Cardiac muscle cell (in vitro differentiated cells and primary cell): ENCODE data around the gene SCUBE1. TPM values are rescaled to one million over a fixed set of nuclear protein-coding genes. Genes with fewer than 3 reads are reported as not detected.
A peak's percentile ranks its signal among the peaks of the same experiment; 100 is the strongest.

Experiments
- DNase-seq, 2 donors: peaks; one replicate each; pipeline versions ENCODE4 v3.0.0 to v3.0.0-alpha.2; 2010 to 2017; ENCODE audit warnings: low read depth in 1 of 2, low spot score in 1 of 2
- H3K27ac ChIP-seq: fragments of 200-600 bp; sonication (generic); 2 replicates; pipeline ENCODE4 v1.5.1; 2016
- H3K27me3 ChIP-seq: fragments of 200-600 bp; sonication (generic); 2 replicates; pipeline ENCODE4 v1.6.0; 2016; ENCODE audit warnings: control low read depth
- H3K36me3 ChIP-seq: fragments of 200-600 bp; sonication (generic); 2 replicates; pipeline ENCODE4 v1.5.1; 2016; ENCODE audit warnings: control low read depth
- H3K4me1 ChIP-seq: fragments of 200-600 bp; sonication (generic); 2 replicates; pipeline ENCODE4 v1.8.1; 2017; ENCODE audit warnings: low read depth, mild to moderate bottlenecking, mixed run types
- H3K4me3 ChIP-seq: fragments of 200-600 bp; sonication (generic); 2 replicates; pipeline ENCODE4 v1.5.1; 2016; ENCODE audit warnings: mild to moderate bottlenecking
- H3K9me3 ChIP-seq: fragments of 200-600 bp; sonication (generic); 2 replicates; pipeline ENCODE4 v1.5.1; 2017; ENCODE audit warnings: low read depth, mild to moderate bottlenecking, control low read depth
- polyA plus RNA-seq: library from polyadenylated mRNA; unstranded; fragments of >200 nt; fragmentation: Nextera tagmentation; extraction: Ambion mirVana; gene quantifications from 2 replicates; pipeline ENCODE4 v1.2.1, GENCODE V29; 2016
- total RNA-seq: library from RNA; depleted of rRNA; stranded (reverse); fragments of >200 nt; gene quantifications from 2 replicates; pipeline ENCODE4 v1.2.3, GENCODE V29; 2016
- TF ChIP-seq, protein P1 (sequence below): IDR thresholded peaks from 2 replicates; pipeline ENCODE4 v1.5.1; 2012; ENCODE audit warnings: low read depth, mild to moderate bottlenecking, low read length

SCUBE1 gene
- total and polyA plus RNA-seq, 2 experiments from 2014 or later = 2.1 to 6.9 TPM

DNA sequence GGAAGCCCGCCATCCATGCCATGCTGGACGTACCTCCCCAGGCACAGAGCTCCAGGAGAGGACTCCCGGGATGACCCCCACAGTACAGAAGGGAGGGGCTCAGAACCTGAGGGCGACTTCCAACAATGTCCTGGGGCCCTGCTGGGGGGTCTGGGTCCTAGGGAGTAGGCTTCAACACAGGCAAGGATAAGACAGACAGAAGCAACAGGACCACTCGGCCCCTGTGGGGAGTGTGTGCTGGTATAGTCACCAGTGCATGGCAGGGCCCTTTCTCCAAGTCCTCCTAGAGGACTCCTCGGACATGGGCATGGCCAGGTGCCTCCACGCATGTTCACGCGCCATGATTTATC, 173.1 kb downstream of the SCUBE1 start:
- Histone ChIP-seq H3K4me1 (no peaks in the 10 kb centered on the region), H3K27ac (no peak overlapping the region), H3K36me3 (peaks cover 11% of the 10 kb centered on the region), H3K4me3 (no peak overlapping the region), H3K9me3 (no peaks in the 10 kb centered on the region), H3K27me3 (no peaks in the 10 kb centered on the region)
- TF ChIP-seq, protein P1, sequence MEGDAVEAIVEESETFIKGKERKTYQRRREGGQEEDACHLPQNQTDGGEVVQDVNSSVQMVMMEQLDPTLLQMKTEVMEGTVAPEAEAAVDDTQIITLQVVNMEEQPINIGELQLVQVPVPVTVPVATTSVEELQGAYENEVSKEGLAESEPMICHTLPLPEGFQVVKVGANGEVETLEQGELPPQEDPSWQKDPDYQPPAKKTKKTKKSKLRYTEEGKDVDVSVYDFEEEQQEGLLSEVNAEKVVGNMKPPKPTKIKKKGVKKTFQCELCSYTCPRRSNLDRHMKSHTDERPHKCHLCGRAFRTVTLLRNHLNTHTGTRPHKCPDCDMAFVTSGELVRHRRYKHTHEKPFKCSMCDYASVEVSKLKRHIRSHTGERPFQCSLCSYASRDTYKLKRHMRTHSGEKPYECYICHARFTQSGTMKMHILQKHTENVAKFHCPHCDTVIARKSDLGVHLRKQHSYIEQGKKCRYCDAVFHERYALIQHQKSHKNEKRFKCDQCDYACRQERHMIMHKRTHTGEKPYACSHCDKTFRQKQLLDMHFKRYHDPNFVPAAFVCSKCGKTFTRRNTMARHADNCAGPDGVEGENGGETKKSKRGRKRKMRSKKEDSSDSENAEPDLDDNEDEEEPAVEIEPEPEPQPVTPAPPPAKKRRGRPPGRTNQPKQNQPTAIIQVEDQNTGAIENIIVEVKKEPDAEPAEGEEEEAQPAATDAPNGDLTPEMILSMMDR = no peak
- no peak for DNase-seq

DNA sequence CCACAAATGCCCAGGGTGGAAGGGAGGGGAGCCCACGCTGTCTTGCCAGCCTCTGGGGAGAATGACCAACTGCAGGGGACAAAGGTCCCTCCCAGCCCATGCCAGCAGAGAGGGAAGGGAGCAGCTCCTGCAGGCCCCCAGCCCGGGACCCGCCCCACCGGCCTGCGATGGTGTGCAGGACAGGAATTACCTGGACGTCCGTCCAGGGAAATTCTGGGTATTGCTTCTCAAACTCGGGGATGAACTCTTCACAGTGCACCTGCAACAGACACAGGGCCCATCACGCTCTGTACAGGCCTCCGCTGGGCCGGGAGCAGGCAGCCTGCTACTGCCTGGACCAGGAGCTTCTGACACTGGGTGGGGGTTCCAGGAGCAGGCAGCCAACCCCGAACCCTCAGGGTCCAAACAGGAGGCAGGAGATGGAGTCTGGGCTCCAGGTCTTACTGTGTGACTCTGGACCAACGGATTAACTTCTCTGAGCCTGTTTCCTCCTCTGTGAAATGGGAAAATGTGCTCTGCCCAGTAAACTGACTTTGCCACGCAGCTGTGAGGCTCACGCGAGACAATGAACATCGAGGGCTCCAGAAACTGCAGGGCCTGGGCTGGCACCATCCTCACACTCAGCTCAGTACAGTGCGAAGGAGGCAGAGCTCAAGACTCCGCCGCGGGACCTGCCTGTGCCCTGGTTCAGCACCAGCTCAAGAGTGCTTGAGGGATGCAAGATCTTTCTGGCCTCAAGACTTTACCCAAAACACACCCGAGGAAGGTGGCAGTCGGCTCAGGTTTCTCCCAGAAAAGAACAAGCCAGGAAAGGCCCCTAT, 173.7 kb downstream of the SCUBE1 start:
- H3K4me3 ChIP-seq = no peak overlapping the region

DNA sequence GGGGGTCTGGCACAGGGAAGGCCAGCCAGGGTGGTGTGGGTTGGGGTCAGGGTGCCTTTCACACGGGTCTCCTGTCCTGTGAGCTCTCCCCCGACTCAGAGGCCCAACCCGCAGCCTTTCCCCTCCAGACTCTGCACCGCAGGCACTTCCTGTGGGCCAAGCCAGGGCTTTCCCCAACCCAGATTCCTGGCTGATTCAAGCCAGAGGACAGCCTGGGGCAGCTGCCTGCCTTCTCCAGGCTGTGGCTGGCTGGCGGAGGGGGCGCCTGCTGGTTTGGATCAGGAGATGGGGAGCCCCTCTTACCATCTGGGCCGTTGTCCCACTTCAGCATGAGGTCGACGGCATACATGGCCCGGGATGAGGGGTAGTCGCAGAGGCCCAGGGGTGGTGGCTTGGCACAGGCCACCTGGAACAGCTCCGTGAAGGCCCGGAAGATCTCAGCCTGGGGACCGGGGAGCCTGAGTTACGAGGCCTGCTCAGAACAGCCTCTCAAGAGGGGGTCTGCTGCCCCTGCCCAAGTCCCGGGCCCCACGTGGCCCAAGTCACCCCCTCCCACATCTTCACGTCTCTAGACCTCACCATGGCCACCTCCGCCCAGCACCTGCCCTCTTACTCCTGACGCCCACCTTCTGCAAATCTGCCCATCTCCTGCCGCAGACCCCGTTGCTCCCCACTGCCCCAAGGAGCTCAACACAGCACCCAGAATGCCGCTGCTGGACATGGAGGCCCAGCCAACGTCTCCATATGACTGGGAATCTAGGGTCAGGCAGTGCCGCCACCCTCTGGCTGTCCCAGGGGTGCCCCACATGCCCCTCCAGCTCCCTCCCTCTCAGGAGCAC, 174.5 kb downstream of the SCUBE1 start:
- no peaks in the 10 kb centered on the region for H3K27me3 ChIP-seq
- H3K4me1 ChIP-seq = no peaks in the 10 kb centered on the region
- no peaks in the 10 kb centered on the region for H3K9me3 ChIP-seq
- TF ChIP-seq, protein P1 = no peak
- H3K27ac ChIP-seq = no peak overlapping the region
- peak in 1 of 2 donors; percentile 80 for DNase-seq
- no peak overlapping the region for H3K4me3 ChIP-seq
- peaks cover 11% of the 10 kb centered on the region for H3K36me3 ChIP-seq

More for the DNA sequence above, 173.7 kb downstream of the SCUBE1 start:
- Histone ChIP-seq H3K36me3 (peaks cover 11% of the 10 kb centered on the region), H3K27me3 (no peaks in the 10 kb centered on the region), H3K9me3 (no peaks in the 10 kb centered on the region), H3K27ac (no peak overlapping the region), H3K4me1 (no peaks in the 10 kb centered on the region)
- TF ChIP-seq, protein P1 = no peak
- DNase-seq = no peak

DNA sequence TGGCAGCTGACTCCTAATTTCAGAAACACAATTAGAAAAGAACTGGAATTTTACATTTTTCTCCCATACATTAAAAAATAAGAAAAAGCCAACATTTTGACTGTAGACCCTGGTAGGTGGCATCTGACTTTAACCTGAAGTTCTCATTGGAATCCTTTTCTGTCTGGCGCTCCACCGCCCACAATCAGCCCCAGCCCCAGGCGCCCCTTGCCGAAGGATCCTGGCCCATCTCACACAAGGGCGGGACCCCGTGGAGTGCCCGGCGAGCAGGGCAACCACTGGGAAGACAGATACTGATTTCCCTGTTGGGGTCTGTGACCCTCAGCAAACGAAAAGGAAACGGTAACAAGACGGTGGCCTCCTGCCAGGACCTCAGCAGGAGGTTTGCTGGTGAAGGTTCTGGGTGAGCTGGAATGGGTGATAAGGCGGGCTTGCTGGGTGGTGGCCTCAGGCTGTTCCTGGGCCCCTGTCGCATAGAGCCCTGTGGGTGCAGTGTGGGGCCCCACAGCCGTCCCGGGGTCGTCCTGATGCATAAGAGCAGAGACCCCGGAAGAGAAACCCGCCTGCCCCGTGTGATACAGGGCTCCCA, 176.1 kb downstream of the SCUBE1 start:
- no peak for DNase-seq
- Histone ChIP-seq H3K27ac (no peak overlapping the region), H3K9me3 (no peaks in the 10 kb centered on the region), H3K27me3 (no peaks in the 10 kb centered on the region), H3K36me3 (peaks cover 8% of the 10 kb centered on the region), H3K4me1 (no peaks in the 10 kb centered on the region), H3K4me3 (no peak overlapping the region)
- TF ChIP-seq, protein P1 = no peak

DNA sequence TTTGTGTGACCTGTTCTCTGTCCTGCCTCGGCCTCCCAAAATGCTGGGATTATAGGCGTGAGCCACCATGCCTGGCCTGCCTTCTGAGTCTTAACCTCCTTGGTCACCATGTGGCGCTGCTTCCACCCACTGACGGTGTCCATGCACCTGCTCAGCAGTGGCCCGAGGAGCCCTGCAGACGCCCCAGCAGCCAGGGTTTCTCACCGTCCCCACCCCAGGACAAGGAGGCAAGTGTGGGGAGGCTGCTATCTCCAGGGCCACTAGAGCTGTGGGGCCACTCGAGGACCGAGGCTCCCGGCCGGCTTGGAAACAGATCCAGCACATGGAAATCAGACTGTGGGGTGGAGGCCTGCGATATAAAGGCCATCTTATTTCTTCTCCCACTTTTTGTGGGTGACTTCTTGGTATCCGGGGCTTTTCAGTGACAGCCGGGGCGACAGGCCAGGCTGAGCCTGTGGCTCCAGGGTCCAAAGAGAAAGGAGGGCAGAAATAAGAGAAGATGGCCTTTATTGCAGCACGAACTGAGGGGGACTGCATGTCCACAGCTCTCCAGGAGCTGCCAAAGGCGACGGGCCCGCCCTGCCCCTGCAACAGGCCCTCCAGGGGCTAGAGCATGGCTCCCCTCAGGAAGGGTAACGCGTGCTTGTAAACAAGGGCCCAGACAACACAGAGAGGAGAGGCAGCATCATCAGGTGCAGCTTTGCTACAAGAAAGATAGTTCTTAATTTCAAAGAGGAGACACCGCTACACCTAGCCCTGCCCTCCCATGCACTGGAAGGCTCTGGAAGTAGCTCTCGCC, 176.8 kb downstream of the SCUBE1 start:
- TF ChIP-seq, protein P1 = no peak
- Histone ChIP-seq H3K4me1 (no peaks in the 10 kb centered on the region), H3K36me3 (peaks cover 8% of the 10 kb centered on the region), H3K27ac (no peak overlapping the region), H3K4me3 (no peak overlapping the region), H3K27me3 (no peaks in the 10 kb centered on the region), H3K9me3 (no peaks in the 10 kb centered on the region)
- DNase-seq = no peak
